Endothelial cell of umbilical vein (primary cell): ENCODE data around the gene SERPINE1. TPM values are rescaled to one million over a fixed set of nuclear protein-coding genes. Genes with fewer than 3 reads are reported as not detected.
A peak's percentile ranks its signal among the peaks of the same experiment; 100 is the strongest.

Source experiments
- BruUV-seq: library from RNA; stranded (reverse); fragments of 400-500 nt; replicated peaks from 2 replicates; lab custom pipeline; 2021; lab: Mats Ljungman, UMichigan
- CTCF ChIA-PET: fragments of 300-600, 350-600 bp; sonication (Branson Sonifier 250); formaldehyde crosslinking; loops from one replicate; lab custom pipeline; 2021; ENCODE audit warnings: antibody characterized with exemption, inconsistent platforms; lab: Charles Lee
- POLR2A ChIA-PET: fragments of 300-600, 350-600 bp; sonication (Branson Sonifier 250); formaldehyde crosslinking; loops from one replicate; lab custom pipeline; 2021; ENCODE audit warnings: antibody characterized with exemption, inconsistent platforms; lab: Charles Lee
- DNase-seq: peaks from one replicate; pipeline ENCODE4 v3.0.0-alpha.2; 2011; ENCODE audit warnings: low read depth, low spot score
- FAIRE-seq: peaks from 2 replicates; lab custom pipeline; 2011; peaks lifted over from hg19 to GRCh38; lab: Jason Lieb, UNC
- H2AFZ ChIP-seq: 2 replicates; pipeline ENCODE4 v1.6.0; 2012; ENCODE audit warnings: low read depth, low read length, control low read depth, inconsistent platforms
- H3K27ac ChIP-seq: 2 replicates; pipeline ENCODE4 v1.5.1; 2011; ENCODE audit warnings: low read depth, mild to moderate bottlenecking, control low read depth, low read length, moderate library complexity; ENCODE audit not compliant: insufficient read depth
- H3K27me3 ChIP-seq, 2 experiments: 2 replicates each; pipeline versions ENCODE4 v1.6.0 to v1.6.1; 2011; ENCODE audit warnings: low read length in 2 of 2, mixed read lengths in 1 of 2; ENCODE audit not compliant: control insufficient read depth in 2 of 2, insufficient read depth in 2 of 2
- H3K36me3 ChIP-seq, 2 experiments: 2 replicates in 1 of 2; 3 replicates in 1 of 2; pipeline ENCODE4 v1.5.1; 2011; ENCODE audit warnings: low read length in 2 of 2, mild to moderate bottlenecking in 1 of 2, moderate library complexity in 1 of 2; ENCODE audit not compliant: control insufficient read depth in 2 of 2, insufficient read depth in 2 of 2; ENCODE audit errors: extremely low read depth in 1 of 2
- H3K4me1 ChIP-seq: 3 replicates; pipeline ENCODE4 v1.5.1; 2011; ENCODE audit warnings: mild to moderate bottlenecking, low read length; ENCODE audit not compliant: control insufficient read depth, insufficient read depth; ENCODE audit errors: extremely low read depth
- H3K4me2 ChIP-seq: 2 replicates; pipeline ENCODE4 v1.6.1; 2011; ENCODE audit warnings: low read length, control low read depth, mixed read lengths; ENCODE audit not compliant: insufficient read depth
- H3K4me3 ChIP-seq, 3 experiments: fragments of 200-600 bp in 1 of 3; sonication (generic), shearing (Covaris generic) in 1 of 3; replicated peaks in 1 of 3; 2 replicates each; pipeline ENCODE4 v1.5.1; 2011 to 2016; ENCODE audit warnings: control low read depth in 3 of 3, low read length in 3 of 3, mild to moderate bottlenecking in 2 of 3, inconsistent platforms in 1 of 3, low read depth in 1 of 3, moderate library complexity in 1 of 3; ENCODE audit not compliant: insufficient read depth in 1 of 3
- H3K79me2 ChIP-seq: 2 replicates; pipeline ENCODE4 v1.6.0; 2012; ENCODE audit warnings: low read length, inconsistent platforms; ENCODE audit not compliant: control insufficient read depth, insufficient read depth
- H3K9ac ChIP-seq: replicated peaks from 2 replicates; pipeline ENCODE3; 2011; ENCODE audit warnings: low read length, control low read depth; ENCODE audit not compliant: insufficient read depth; ENCODE audit errors: extremely low read depth
- H3K9me1 ChIP-seq: replicated peaks from 3 replicates; pipeline ENCODE4 v1.6.0; 2011; ENCODE audit warnings: mild to moderate bottlenecking, low read length; ENCODE audit not compliant: control insufficient read depth, insufficient read depth; ENCODE audit errors: extremely low read depth
- H3K9me3 ChIP-seq: replicated peaks from 2 replicates; pipeline ENCODE4 v1.5.1; 2012; ENCODE audit warnings: low read length, inconsistent platforms; ENCODE audit not compliant: control insufficient read depth, insufficient read depth
- H4K20me1 ChIP-seq: replicated peaks from 2 replicates; pipeline ENCODE3; 2011; ENCODE audit warnings: mild to moderate bottlenecking, low read length; ENCODE audit not compliant: control insufficient read depth, insufficient read depth; ENCODE audit errors: extremely low read depth
- EZH2 ChIP-seq: IDR thresholded peaks from 2 replicates; pipeline ENCODE4 v1.6.1; 2012; ENCODE audit warnings: borderline replicate concordance, low read depth, mild to moderate bottlenecking, moderate library complexity, low read length, inconsistent platforms; ENCODE audit not compliant: severe bottlenecking
- FOS ChIP-seq: IDR thresholded peaks from 2 replicates; pipeline ENCODE4 v1.6.1; 2011; ENCODE audit warnings: mild to moderate bottlenecking, low read length, moderate library complexity, borderline replicate concordance; ENCODE audit not compliant: insufficient read depth
- GATA2 ChIP-seq: IDR thresholded peaks from 2 replicates; pipeline ENCODE4 v1.7.0; 2011; ENCODE audit warnings: low read depth, mild to moderate bottlenecking, moderate library complexity, mixed read lengths, low read length; ENCODE audit not compliant: insufficient read length, insufficient read depth
- JUN ChIP-seq: IDR thresholded peaks from 2 replicates; pipeline ENCODE4 v1.6.1; 2011; ENCODE audit warnings: borderline replicate concordance, low read depth; ENCODE audit not compliant: insufficient read length, insufficient read depth
- MYC ChIP-seq: IDR thresholded peaks from one replicate; pipeline ENCODE4 v1.6.1; 2011; ENCODE audit warnings: mild to moderate bottlenecking, low read depth, low read length
- POLR2A ChIP-seq: IDR thresholded peaks from 2 replicates; pipeline ENCODE4 v1.6.1; 2012; ENCODE audit warnings: low read depth, mild to moderate bottlenecking, control low read depth, low read length
- POLR2AphosphoS5 ChIP-seq: IDR thresholded peaks from 2 replicates; pipeline ENCODE4 v1.6.1; 2012; ENCODE audit warnings: low read depth, mild to moderate bottlenecking, control low read depth, low read length, moderate library complexity; ENCODE audit not compliant: insufficient read depth
- dilution Hi-C: fragments of 300-500 bp; cut with MboI; formaldehyde crosslinking; loops from one replicate; pipeline ENCODE4 v1.15.0; 2019; ENCODE audit warnings: low sequenced_read_pairs; ENCODE audit not compliant: extremely low pct_ligation_motif_present
- intact Hi-C: fragments of 100-400 bp; cut with micrococcal nuclease; formaldehyde crosslinking; loops from one replicate; pipeline ENCODE4 v1.10.0; 2022
- polyA plus RNA-seq, 4 experiments: library from polyadenylated mRNA; depleted of rRNA in 3 of 4; stranded (reverse) in 3 of 4; unstranded in 1 of 4; fragments of >200 nt; gene quantifications; 2 replicates each; pipeline versions ENCODE4 v1.2.1 to v1.2.3, GENCODE V29; 2011 to 2012; ENCODE audit warnings: missing spikeins in 1 of 4
- total RNA-seq: library from RNA; stranded (reverse); gene quantifications from 2 replicates; pipeline ENCODE4 v1.2.3, GENCODE V29; 2021
- TF ChIP-seq, protein P1 (sequence below), 2 donors: IDR thresholded peaks; 1 replicate in 1 of 2; 2 replicates in 1 of 2; pipeline ENCODE4 v1.5.1; 2011; ENCODE audit warnings: low read length in 2 of 2, mild to moderate bottlenecking in 2 of 2, moderate library complexity in 2 of 2, control low read depth in 1 of 2, inconsistent platforms in 1 of 2, low read depth in 1 of 2; ENCODE audit not compliant: insufficient read depth in 1 of 2; ENCODE audit errors: extremely low read depth in 1 of 2
- TF ChIP-seq, protein P2 (sequence below): IDR thresholded peaks from 2 replicates; pipeline ENCODE4 v1.6.1; 2011; ENCODE audit not compliant: insufficient read depth, insufficient read length

Gene SERPINE1
- total and polyA plus RNA-seq, 2 donors (not counting 3 experiments of a cell fraction or from before 2014, with no cell fraction given) = 2,296 to 4,637 TPM

DNA sequence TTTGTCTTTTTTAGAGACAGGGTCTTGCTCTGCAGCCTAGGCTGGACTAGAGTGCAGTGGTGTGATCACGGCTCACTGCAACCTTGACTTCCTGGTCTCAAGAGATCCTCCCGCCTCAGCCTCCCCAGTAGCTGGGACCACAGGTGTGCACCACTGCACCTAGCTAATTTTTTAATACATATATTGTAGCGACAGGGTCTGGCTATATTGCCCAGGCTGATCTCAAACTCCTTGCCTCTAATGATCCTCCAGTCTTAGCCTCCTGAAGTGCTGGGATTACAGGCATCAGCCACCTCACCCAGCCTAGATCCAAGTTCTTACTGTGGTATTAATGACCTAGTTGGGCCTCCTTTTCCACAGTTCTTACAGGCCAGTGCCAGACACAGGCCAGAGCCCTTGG lies 11.7 kb upstream of the SERPINE1 start:
- dilution Hi-C loops = no loop called here
- intact Hi-C loops = no loop called here
- H3K36me3 ChIP-seq = no peaks in the 10 kb centered on the region
- peaks cover 8% of the 10 kb centered on the region for H3K79me2 ChIP-seq
- H2AFZ ChIP-seq = no peak overlapping the region
- FAIRE-seq = no peak
- no peak for DNase-seq
- CTCF ChIA-PET = interaction anchor here (1.2 kb wide), 1 partner anchor 21 kb away, joined by 3 read pairs; no protein-coding TSS in a partner anchor
- no TSS peak for BruUV-seq
- H3K4me1 ChIP-seq = peaks cover 56% of the 10 kb centered on the region
- H3K9me3 ChIP-seq = no peaks in the 10 kb centered on the region
- no peaks in the 10 kb centered on the region for H3K27me3 ChIP-seq
- H4K20me1 ChIP-seq = no peaks in the 10 kb centered on the region
- no peaks in the 10 kb centered on the region for H3K9me1 ChIP-seq
- H3K4me2 ChIP-seq = no peak overlapping the region
- H3K27ac ChIP-seq = peak overlapping the region; percentile 48
- H3K9ac ChIP-seq = no peak overlapping the region
- no peak overlapping the region for H3K4me3 ChIP-seq
- POLR2A ChIA-PET = interaction anchor here (4.6 to 8.8 kb wide), 2 partner anchors 8 to 13 kb away, joined by 49 to 132 read pairs; partner anchors contain the start of gene SERPINE1
- TF ChIP-seq GATA2 = no peak
- TF ChIP-seq, protein P1, sequence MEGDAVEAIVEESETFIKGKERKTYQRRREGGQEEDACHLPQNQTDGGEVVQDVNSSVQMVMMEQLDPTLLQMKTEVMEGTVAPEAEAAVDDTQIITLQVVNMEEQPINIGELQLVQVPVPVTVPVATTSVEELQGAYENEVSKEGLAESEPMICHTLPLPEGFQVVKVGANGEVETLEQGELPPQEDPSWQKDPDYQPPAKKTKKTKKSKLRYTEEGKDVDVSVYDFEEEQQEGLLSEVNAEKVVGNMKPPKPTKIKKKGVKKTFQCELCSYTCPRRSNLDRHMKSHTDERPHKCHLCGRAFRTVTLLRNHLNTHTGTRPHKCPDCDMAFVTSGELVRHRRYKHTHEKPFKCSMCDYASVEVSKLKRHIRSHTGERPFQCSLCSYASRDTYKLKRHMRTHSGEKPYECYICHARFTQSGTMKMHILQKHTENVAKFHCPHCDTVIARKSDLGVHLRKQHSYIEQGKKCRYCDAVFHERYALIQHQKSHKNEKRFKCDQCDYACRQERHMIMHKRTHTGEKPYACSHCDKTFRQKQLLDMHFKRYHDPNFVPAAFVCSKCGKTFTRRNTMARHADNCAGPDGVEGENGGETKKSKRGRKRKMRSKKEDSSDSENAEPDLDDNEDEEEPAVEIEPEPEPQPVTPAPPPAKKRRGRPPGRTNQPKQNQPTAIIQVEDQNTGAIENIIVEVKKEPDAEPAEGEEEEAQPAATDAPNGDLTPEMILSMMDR (IDR thresholded peaks at IDR 0.05; ENCODE audit: extremely low read depth in 1 of 2, insufficient read depth in 1 of 2, low read depth in 1 of 2, low read length in 2 of 2) = no peak
- no peak for TF ChIP-seq POLR2A
- no peak for TF ChIP-seq MYC
- no peak for TF ChIP-seq JUN
- TF ChIP-seq EZH2 = no peak
- TF ChIP-seq, protein P2, sequence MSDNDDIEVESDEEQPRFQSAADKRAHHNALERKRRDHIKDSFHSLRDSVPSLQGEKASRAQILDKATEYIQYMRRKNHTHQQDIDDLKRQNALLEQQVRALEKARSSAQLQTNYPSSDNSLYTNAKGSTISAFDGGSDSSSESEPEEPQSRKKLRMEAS = no peak
- TF ChIP-seq FOS = no peak
- no peak for TF ChIP-seq POLR2AphosphoS5
